Fibroblast of skin of left biceps (primary cell): ENCODE data around the gene MGLL.

Experiments used
- DNase-seq, 2 experiments: peaks; one replicate each; pipeline ENCODE4 v3.0.0-alpha.2; 2013; ENCODE audit warnings: low read depth in 2 of 2

The MGLL gene

GRCh38 chr3:127723011-127723567 is 99.2 kb downstream of the MGLL start:
- no peak for DNase-seq

- no peak for DNase-seq
Measured at GRCh38 chr3:127722091-127722784, 100.1 kb downstream of the MGLL start.

- DNase-seq: no peak
Measured at GRCh38 chr3:127720985-127721935, 101.1 kb downstream of the MGLL start.

- no peak for DNase-seq
Measured at GRCh38 chr3:127720161-127720823, 102.0 kb downstream of the MGLL start.

- DNase-seq: no peak
Measured at GRCh38 chr3:127719369-127719768, 102.9 kb downstream of the MGLL start.

- DNase-seq: no peak
Measured at GRCh38 chr3:127718916-127719290, 103.4 kb downstream of the MGLL start.

GRCh38 chr3:127718245-127718915 is 103.9 kb downstream of the MGLL start:
- DNase-seq: no peak

GRCh38 chr3:127717357-127718244 is 104.7 kb downstream of the MGLL start:
- peak; percentile 47 to 57 for DNase-seq

GRCh38 chr3:127716384-127716783 is 105.9 kb downstream of the MGLL start:
- DNase-seq: no peak

DNA sequence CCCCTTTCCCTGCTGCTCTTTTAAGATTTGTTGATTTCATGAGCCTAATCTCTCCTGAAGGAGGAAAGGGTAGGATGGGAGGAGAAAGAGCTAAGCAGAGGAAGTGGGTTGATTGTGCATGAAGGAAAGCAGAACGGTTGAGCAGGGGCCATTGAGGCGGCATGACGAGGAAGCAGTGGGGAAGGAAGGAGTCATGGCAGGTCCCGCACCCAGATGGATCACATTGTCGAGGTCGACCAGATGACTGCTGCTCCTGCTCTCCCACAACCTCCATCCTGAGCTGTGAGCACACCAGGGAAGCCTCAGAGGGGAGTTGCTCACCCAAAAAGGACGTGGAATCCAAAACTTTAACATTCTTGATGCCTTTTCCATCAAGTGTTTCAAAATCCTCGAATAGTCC is 106.8 kb downstream of the MGLL start:
- DNase-seq: no peak

DNA sequence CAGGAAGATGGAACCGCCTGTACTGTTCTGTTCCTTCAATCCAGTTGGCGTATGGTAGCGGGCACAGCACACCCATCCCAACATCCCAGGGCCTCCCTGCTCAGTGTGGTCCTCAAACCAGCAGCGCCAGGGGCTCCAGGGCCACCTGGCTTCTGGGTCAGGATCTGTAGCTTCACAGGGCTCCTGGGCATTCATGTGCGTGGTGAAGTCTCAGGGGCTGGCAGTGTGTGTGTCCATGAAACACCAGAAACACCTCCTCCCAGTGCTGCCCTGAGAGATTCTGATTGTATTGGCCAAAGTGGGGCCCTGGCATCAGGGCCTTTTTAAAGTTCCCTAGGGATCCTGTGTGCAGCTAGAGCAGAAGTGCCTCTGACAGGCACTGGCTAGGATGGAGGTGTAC is 107.4 kb downstream of the MGLL start:
- no peak for DNase-seq

- no peak for DNase-seq
Measured at GRCh38 chr3:127714125-127714571, 108.2 kb downstream of the MGLL start.

GRCh38 chr3:127712881-127713771 is 109.2 kb downstream of the MGLL start:
- no peak for DNase-seq

- DNase-seq: no peak
Measured at GRCh38 chr3:127712461-127712860, 109.9 kb downstream of the MGLL start.

DNA sequence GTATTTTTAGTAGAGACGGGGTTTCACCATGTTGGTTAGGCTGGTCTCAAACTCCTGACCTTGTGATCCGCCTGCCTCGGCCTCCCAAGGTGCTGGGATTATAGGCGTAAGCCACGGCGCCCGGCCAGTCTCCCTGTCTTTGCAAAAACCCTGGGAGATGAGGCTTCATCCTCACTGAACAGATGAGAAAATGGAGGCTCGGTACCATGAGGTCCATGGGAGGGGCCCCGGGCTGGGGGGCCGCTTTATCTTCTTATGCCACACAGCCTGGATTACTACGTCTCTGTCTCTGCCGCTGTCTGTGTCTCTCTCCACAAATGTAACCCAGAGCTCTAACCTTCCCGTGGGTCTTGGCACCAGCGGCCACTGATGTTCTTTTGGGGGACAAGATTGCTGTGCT is 110.4 kb downstream of the MGLL start:
- DNase-seq: no peak

GRCh38 chr3:127711021-127711695 is 111.2 kb downstream of the MGLL start:
- DNase-seq: no peak

- DNase-seq: no peak
Measured at GRCh38 chr3:127710155-127710941, 112.0 kb downstream of the MGLL start.
